Transverse colon (tissue), 4 donors: ENCODE results near the gene ERMARD.

Source experiments
- CTCF ChIP-seq, 5 experiments: fragments of 200-600 bp in 3 of 5; fragments of 450-650 bp in 2 of 5; sonication (generic) in 3 of 5; IDR thresholded peaks; 1 replicate in 2 of 5; 2 replicates in 3 of 5; pipeline ENCODE4 v1.5.1; 2016 to 2017; ENCODE audit warnings: antibody characterized with exemption in 5 of 5, inconsistent platforms in 3 of 5, mild to moderate bottlenecking in 2 of 5, moderate library complexity in 1 of 5
- EP300 ChIP-seq: sonication (generic); formaldehyde crosslinking; IDR thresholded peaks from one replicate; pipeline ENCODE4 v1.6.1; 2017; ENCODE audit warnings: antibody characterized with exemption, low read depth
- POLR2A ChIP-seq: fragments of 450-650 bp; IDR thresholded peaks from one replicate; pipeline ENCODE4 v1.6.1; 2016; ENCODE audit warnings: antibody characterized with exemption, mild to moderate bottlenecking, moderate library complexity
- POLR2AphosphoS5 ChIP-seq, 3 donors: sonication (generic); formaldehyde crosslinking; IDR thresholded peaks; one replicate each; pipeline ENCODE4 v1.6.1; 2016; ENCODE audit warnings: antibody characterized with exemption in 3 of 3

- TF ChIP-seq POLR2A (no peak), CTCF (IDR thresholded peaks at IDR 0.05) (no peak), POLR2AphosphoS5 (IDR thresholded peaks at IDR 0.05) (no peak), EP300 (no peak)
These were observed 74.3 kb downstream of the ERMARD start for GRCh38 chr6:169825558-169826225.
